Measurements from ENCODE around the gene SAG.

SAG gene

GRCh38 chr2:233264667-233265066 is 42.9 kb upstream of the SAG start:
- H3K4me3 ChIP-seq (ENCODE audit: low read depth, low read length), result no peak overlapping the region
- TF ChIP-seq, protein P1, sequence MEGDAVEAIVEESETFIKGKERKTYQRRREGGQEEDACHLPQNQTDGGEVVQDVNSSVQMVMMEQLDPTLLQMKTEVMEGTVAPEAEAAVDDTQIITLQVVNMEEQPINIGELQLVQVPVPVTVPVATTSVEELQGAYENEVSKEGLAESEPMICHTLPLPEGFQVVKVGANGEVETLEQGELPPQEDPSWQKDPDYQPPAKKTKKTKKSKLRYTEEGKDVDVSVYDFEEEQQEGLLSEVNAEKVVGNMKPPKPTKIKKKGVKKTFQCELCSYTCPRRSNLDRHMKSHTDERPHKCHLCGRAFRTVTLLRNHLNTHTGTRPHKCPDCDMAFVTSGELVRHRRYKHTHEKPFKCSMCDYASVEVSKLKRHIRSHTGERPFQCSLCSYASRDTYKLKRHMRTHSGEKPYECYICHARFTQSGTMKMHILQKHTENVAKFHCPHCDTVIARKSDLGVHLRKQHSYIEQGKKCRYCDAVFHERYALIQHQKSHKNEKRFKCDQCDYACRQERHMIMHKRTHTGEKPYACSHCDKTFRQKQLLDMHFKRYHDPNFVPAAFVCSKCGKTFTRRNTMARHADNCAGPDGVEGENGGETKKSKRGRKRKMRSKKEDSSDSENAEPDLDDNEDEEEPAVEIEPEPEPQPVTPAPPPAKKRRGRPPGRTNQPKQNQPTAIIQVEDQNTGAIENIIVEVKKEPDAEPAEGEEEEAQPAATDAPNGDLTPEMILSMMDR (IDR thresholded peaks at IDR 0.05; ENCODE audit: borderline replicate concordance, insufficient read depth, low read depth, low read length), result no peak

- H3K4me3 ChIP-seq (ENCODE audit: low read depth, low read length), result no peak overlapping the region
- TF ChIP-seq, protein P1 (IDR thresholded peaks at IDR 0.05; ENCODE audit: borderline replicate concordance, insufficient read depth, low read depth, low read length), result no peak
These were observed 41.7 kb upstream of the SAG start for GRCh38 chr2:233265899-233266431.

DNA sequence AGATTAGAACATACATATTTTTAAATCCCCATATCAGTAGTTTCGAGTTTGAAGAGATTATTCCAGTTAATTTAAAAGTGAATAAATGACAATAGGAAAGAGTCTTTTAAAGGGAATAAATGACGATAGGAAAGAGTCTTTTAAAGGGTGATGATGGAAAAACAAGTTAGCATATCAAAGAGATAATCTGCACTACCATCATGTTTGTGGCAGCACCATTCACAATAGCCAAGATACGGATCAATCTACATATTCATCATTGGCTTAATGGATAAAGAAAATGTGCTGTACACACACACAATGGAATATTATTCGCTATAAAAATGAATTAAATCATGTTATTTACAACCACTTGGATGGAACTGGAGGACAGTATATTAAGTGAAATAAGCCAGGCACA is 41.1 kb upstream of the SAG start:
- no peak overlapping the region for H3K4me3 ChIP-seq (ENCODE audit: low read depth, low read length)
- TF ChIP-seq, protein P1 (IDR thresholded peaks at IDR 0.05; ENCODE audit: borderline replicate concordance, insufficient read depth, low read depth, low read length), result no peak

GRCh38 chr2:233267516-233268245 is 39.9 kb upstream of the SAG start:
- H3K4me3 ChIP-seq (ENCODE audit: low read depth, low read length), result no peak overlapping the region
- TF ChIP-seq, protein P1 (IDR thresholded peaks at IDR 0.05; ENCODE audit: borderline replicate concordance, insufficient read depth, low read depth, low read length), result no peak

DNA sequence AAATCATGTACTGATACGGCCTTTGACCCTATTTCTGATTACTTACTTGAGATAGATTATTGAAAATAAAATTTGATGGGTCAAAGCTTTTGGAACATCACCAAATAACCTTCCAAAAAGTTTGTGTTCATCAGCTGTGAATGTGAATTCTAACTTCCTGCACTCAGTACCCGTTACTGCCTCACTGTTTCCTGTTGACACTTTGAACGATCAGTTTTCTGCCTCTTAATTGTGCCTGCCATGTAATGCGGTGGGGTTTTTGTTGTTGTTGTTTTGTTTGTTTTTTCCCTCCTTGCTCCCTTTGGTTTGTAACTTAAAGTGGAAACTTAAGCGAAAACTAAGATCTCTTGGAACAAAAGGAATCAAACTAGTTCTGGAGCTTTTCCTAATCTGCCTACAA is 37.2 kb upstream of the SAG start:
- TF ChIP-seq, protein P1 (IDR thresholded peaks at IDR 0.05; ENCODE audit: borderline replicate concordance, insufficient read depth, low read depth, low read length), result no peak
- H3K4me3 ChIP-seq (ENCODE audit: low read depth, low read length), result no peak overlapping the region

- no peak overlapping the region for H3K4me3 ChIP-seq (ENCODE audit: low read depth, low read length)
- TF ChIP-seq, protein P1 (IDR thresholded peaks at IDR 0.05; ENCODE audit: borderline replicate concordance, insufficient read depth, low read depth, low read length), result no peak
These were observed 36.7 kb upstream of the SAG start for GRCh38 chr2:233270951-233271350.

DNA sequence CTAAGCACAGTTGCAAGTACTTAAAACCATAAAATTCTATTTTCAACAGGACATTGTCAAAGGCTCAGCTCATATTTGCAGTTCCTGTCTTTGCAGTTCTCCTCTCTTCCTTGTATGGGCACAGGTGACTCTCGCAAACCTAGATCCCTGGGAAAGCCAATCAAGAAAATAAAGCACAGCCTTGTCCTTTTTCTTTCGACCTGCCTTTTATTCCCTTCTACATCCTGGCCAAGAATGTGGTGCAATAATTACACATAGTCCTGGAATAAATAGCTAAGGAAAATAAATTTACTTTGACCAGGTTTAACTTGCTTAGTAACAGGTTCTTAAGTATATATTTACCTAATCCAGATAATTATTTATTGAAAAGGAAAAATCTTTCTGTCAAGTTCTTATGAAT is 35.9 kb upstream of the SAG start:
- H3K4me3 ChIP-seq (ENCODE audit: low read depth, low read length), result no peak overlapping the region
- TF ChIP-seq, protein P1 (IDR thresholded peaks at IDR 0.05; ENCODE audit: borderline replicate concordance, insufficient read depth, low read depth, low read length), result no peak
